ENCODE data around the gene HPN.
"Not testable (repeated sequence)": the region's sequence is repeated elsewhere in the genome, so short reads cannot be mapped to it uniquely, and the experiment has no call there.

Gene HPN

GRCh38 chr19:35013820-35014754, 27.4 kb upstream of the HPN start:
- Histone ChIP-seq H3K4ac (ENCODE audit: low read depth, low read length) (no peak overlapping the region), H3K27ac (ENCODE audit: low read depth, low read length) (no peak overlapping the region), H3K27me3 (ENCODE audit: insufficient read depth, low read length) (no peaks in the 10 kb centered on the region), H2BK120ac (ENCODE audit: insufficient read depth, low read length, poor library complexity) (no peak overlapping the region), H4K8ac (ENCODE audit: low read depth, low read length) (no peak overlapping the region), H2AFZ (ENCODE audit: insufficient read depth, low read length, poor library complexity) (no peak overlapping the region), H3K14ac (ENCODE audit: low read length) (no peak overlapping the region), H3K4me3 (ENCODE audit: low read depth, low read length) (no peak overlapping the region), H3K9ac (ENCODE audit: low read length) (no peak overlapping the region), H3K79me2 (ENCODE audit: control insufficient read depth, insufficient read depth, low read length, poor library complexity) (no peaks in the 10 kb centered on the region), H3K9me3 (ENCODE audit: insufficient read depth, low read depth, low read length) (peaks cover 2% of the 10 kb centered on the region), H3K79me1 (ENCODE audit: low read length) (no peaks in the 10 kb centered on the region), H3K18ac (ENCODE audit: low read length) (no peak overlapping the region), H3K36me3 (ENCODE audit: control insufficient read depth in 1 of 2, insufficient read depth in 2 of 2, low read length in 2 of 2) (peaks cover 72 to 76% of the 10 kb centered on the region in 2 experiments), H4K91ac (ENCODE audit: low read depth, low read length) (no peak overlapping the region), H3K23ac (ENCODE audit: low read length) (no peak overlapping the region), H4K12ac (ENCODE audit: low read depth, low read length) (peak overlapping the region; percentile 7), H3K4me2 (ENCODE audit: low read length) (no peak overlapping the region), H2AK5ac (ENCODE audit: low read length) (no peak overlapping the region), H3K4me1 (ENCODE audit: control insufficient read depth in 1 of 2, insufficient read depth in 2 of 2, low read length in 2 of 2) (no peaks in the 10 kb centered on the region), H2BK5ac (ENCODE audit: low read depth, low read length, poor library complexity) (no peak overlapping the region), H2BK12ac (ENCODE audit: low read length) (no peak overlapping the region)
- DNase-seq = no peak
- no CpG with 5 or more reads among the region's 23 CpGs for WGBS (ENCODE audit: extremely low coverage, insufficient coverage, insufficient read length)

GRCh38 chr19:35014774-35015173, 26.7 kb upstream of the HPN start:
- H3K9me3 ChIP-seq (ENCODE audit: insufficient read depth, low read depth, low read length); H3K9ac ChIP-seq (ENCODE audit: low read length); H4K12ac ChIP-seq (ENCODE audit: low read depth, low read length); H2AFZ ChIP-seq (ENCODE audit: insufficient read depth, low read length, poor library complexity); H3K4me3 ChIP-seq (ENCODE audit: low read depth, low read length); H3K27ac ChIP-seq (ENCODE audit: low read depth, low read length); H3K4me2 ChIP-seq (ENCODE audit: low read length); H3K4me1 ChIP-seq (ENCODE audit: control insufficient read depth in 1 of 2, insufficient read depth in 2 of 2, low read length in 2 of 2); H3K4ac ChIP-seq (ENCODE audit: low read depth, low read length); H3K23ac ChIP-seq (ENCODE audit: low read length); H2BK120ac ChIP-seq (ENCODE audit: insufficient read depth, low read length, poor library complexity); H2AK5ac ChIP-seq (ENCODE audit: low read length); H3K18ac ChIP-seq (ENCODE audit: low read length); H3K14ac ChIP-seq (ENCODE audit: low read length); H2BK5ac ChIP-seq (ENCODE audit: low read depth, low read length, poor library complexity); H4K91ac ChIP-seq (ENCODE audit: low read depth, low read length); H2BK12ac ChIP-seq (ENCODE audit: low read length); H4K8ac ChIP-seq (ENCODE audit: low read depth, low read length); H3K79me2 ChIP-seq (ENCODE audit: control insufficient read depth, insufficient read depth, low read length, poor library complexity); DNase-seq; H3K27me3 ChIP-seq (ENCODE audit: insufficient read depth, low read length); H3K79me1 ChIP-seq (ENCODE audit: low read length): not testable (repeated sequence)
- WGBS (ENCODE audit: extremely low coverage, insufficient coverage, insufficient read length) = no CpG with 5 or more reads among the region's 4 CpGs
- peaks cover 72 to 76% of the 10 kb centered on the region in 2 experiments for H3K36me3 ChIP-seq (ENCODE audit: control insufficient read depth in 1 of 2, insufficient read depth in 2 of 2, low read length in 2 of 2)

GRCh38 chr19:35015270-35015953, 26.1 kb upstream of the HPN start:
- no peak overlapping the region for H3K27ac ChIP-seq (ENCODE audit: low read depth, low read length)
- no peak overlapping the region for H2AK5ac ChIP-seq (ENCODE audit: low read length)
- no peaks in the 10 kb centered on the region for H3K4me1 ChIP-seq (ENCODE audit: control insufficient read depth in 1 of 2, insufficient read depth in 2 of 2, low read length in 2 of 2)
- H3K4ac ChIP-seq (ENCODE audit: low read depth, low read length) = no peak overlapping the region
- H3K4me3 ChIP-seq (ENCODE audit: low read depth, low read length) = no peak overlapping the region
- no peaks in the 10 kb centered on the region for H3K79me1 ChIP-seq (ENCODE audit: low read length)
- peaks cover 2% of the 10 kb centered on the region for H3K9me3 ChIP-seq (ENCODE audit: insufficient read depth, low read depth, low read length)
- H4K91ac ChIP-seq (ENCODE audit: low read depth, low read length) = no peak overlapping the region
- H3K9ac ChIP-seq (ENCODE audit: low read length) = no peak overlapping the region
- no peak overlapping the region for H2BK120ac ChIP-seq (ENCODE audit: insufficient read depth, low read length, poor library complexity)
- H2BK12ac ChIP-seq (ENCODE audit: low read length) = no peak overlapping the region
- peaks cover 69 to 74% of the 10 kb centered on the region in 2 experiments for H3K36me3 ChIP-seq (ENCODE audit: control insufficient read depth in 1 of 2, insufficient read depth in 2 of 2, low read length in 2 of 2)
- H3K4me2 ChIP-seq (ENCODE audit: low read length) = no peak overlapping the region
- no peaks in the 10 kb centered on the region for H3K27me3 ChIP-seq (ENCODE audit: insufficient read depth, low read length)
- whole genome bisulfite sequencing (ENCODE audit: extremely low coverage, insufficient coverage, insufficient read length) = no CpG with 5 or more reads among the region's 16 CpGs
- no peak overlapping the region for H2BK5ac ChIP-seq (ENCODE audit: low read depth, low read length, poor library complexity)
- DNase-seq = no peak
- H3K79me2 ChIP-seq (ENCODE audit: control insufficient read depth, insufficient read depth, low read length, poor library complexity) = no peaks in the 10 kb centered on the region
- H3K14ac ChIP-seq (ENCODE audit: low read length) = no peak overlapping the region
- no peak overlapping the region for H3K23ac ChIP-seq (ENCODE audit: low read length)
- H3K18ac ChIP-seq (ENCODE audit: low read length) = no peak overlapping the region
- H4K8ac ChIP-seq (ENCODE audit: low read depth, low read length) = no peak overlapping the region
- no peak overlapping the region for H2AFZ ChIP-seq (ENCODE audit: insufficient read depth, low read length, poor library complexity)
- H4K12ac ChIP-seq (ENCODE audit: low read depth, low read length) = no peak overlapping the region

GRCh38 chr19:35015954-35016351, 25.6 kb upstream of the HPN start:
- no peak overlapping the region for H3K18ac ChIP-seq (ENCODE audit: low read length)
- H2BK5ac ChIP-seq (ENCODE audit: low read depth, low read length, poor library complexity) = no peak overlapping the region
- no peak for DNase-seq
- no peak overlapping the region for H3K27ac ChIP-seq (ENCODE audit: low read depth, low read length)
- H3K9me3 ChIP-seq (ENCODE audit: insufficient read depth, low read depth, low read length) = peaks cover 2% of the 10 kb centered on the region
- no peak overlapping the region for H2BK120ac ChIP-seq (ENCODE audit: insufficient read depth, low read length, poor library complexity)
- H2AFZ ChIP-seq (ENCODE audit: insufficient read depth, low read length, poor library complexity) = no peak overlapping the region
- H3K36me3 ChIP-seq (ENCODE audit: control insufficient read depth in 1 of 2, insufficient read depth in 2 of 2, low read length in 2 of 2) = peaks cover 70 to 76% of the 10 kb centered on the region in 2 experiments
- no peak overlapping the region for H3K4me3 ChIP-seq (ENCODE audit: low read depth, low read length)
- H3K4me2 ChIP-seq (ENCODE audit: low read length) = no peak overlapping the region
- H3K14ac ChIP-seq (ENCODE audit: low read length) = no peak overlapping the region
- H3K79me2 ChIP-seq (ENCODE audit: control insufficient read depth, insufficient read depth, low read length, poor library complexity) = no peaks in the 10 kb centered on the region
- no peak overlapping the region for H3K4ac ChIP-seq (ENCODE audit: low read depth, low read length)
- no CpG with 5 or more reads among the region's 6 CpGs for WGBS (ENCODE audit: extremely low coverage, insufficient coverage, insufficient read length)
- no peak overlapping the region for H3K9ac ChIP-seq (ENCODE audit: low read length)
- no peak overlapping the region for H2BK12ac ChIP-seq (ENCODE audit: low read length)
- H3K23ac ChIP-seq (ENCODE audit: low read length) = no peak overlapping the region
- H4K91ac ChIP-seq (ENCODE audit: low read depth, low read length) = no peak overlapping the region
- no peaks in the 10 kb centered on the region for H3K27me3 ChIP-seq (ENCODE audit: insufficient read depth, low read length)
- H2AK5ac ChIP-seq (ENCODE audit: low read length) = no peak overlapping the region
- no peaks in the 10 kb centered on the region for H3K79me1 ChIP-seq (ENCODE audit: low read length)
- no peaks in the 10 kb centered on the region for H3K4me1 ChIP-seq (ENCODE audit: control insufficient read depth in 1 of 2, insufficient read depth in 2 of 2, low read length in 2 of 2)
- H4K12ac ChIP-seq (ENCODE audit: low read depth, low read length) = no peak overlapping the region
- H4K8ac ChIP-seq (ENCODE audit: low read depth, low read length) = no peak overlapping the region
